ENCODE measurements around the gene ECEL1. TPM values are rescaled to one million over a fixed set of nuclear protein-coding genes. Genes with fewer than 3 reads are reported as not detected.

ECEL1 gene
- total RNA-seq, 2 experiments from 2014 or later, result 0.56 to 0.72 TPM

GRCh38 chr2:232482301-232483238 is 5.1 kb downstream of the ECEL1 start:
- peaks cover 5% of the 10 kb centered on the region for H3K4me1 Mint-ChIP-seq (ENCODE audit: low read depth)
- intact Hi-C loops (cut with micrococcal nuclease), result no loop called here
- H3K27me3 Mint-ChIP-seq, result peaks cover 20% of the 10 kb centered on the region
- ChIA-PET POLR2A (no interaction called here), CTCF (interaction anchor here (1.1 kb wide), 1 partner anchor 41 kb away, joined by 3 read pairs; no protein-coding TSS in a partner anchor)
- ATAC-seq, result no peak
- H3K36me3 Mint-ChIP-seq (ENCODE audit: low read depth), result no peaks in the 10 kb centered on the region
- no peak overlapping the region for H3K4me3 Mint-ChIP-seq
- no peak for DNase-seq
- H3K27ac Mint-ChIP-seq, result no peak overlapping the region
- TF ChIP-seq, protein P1, sequence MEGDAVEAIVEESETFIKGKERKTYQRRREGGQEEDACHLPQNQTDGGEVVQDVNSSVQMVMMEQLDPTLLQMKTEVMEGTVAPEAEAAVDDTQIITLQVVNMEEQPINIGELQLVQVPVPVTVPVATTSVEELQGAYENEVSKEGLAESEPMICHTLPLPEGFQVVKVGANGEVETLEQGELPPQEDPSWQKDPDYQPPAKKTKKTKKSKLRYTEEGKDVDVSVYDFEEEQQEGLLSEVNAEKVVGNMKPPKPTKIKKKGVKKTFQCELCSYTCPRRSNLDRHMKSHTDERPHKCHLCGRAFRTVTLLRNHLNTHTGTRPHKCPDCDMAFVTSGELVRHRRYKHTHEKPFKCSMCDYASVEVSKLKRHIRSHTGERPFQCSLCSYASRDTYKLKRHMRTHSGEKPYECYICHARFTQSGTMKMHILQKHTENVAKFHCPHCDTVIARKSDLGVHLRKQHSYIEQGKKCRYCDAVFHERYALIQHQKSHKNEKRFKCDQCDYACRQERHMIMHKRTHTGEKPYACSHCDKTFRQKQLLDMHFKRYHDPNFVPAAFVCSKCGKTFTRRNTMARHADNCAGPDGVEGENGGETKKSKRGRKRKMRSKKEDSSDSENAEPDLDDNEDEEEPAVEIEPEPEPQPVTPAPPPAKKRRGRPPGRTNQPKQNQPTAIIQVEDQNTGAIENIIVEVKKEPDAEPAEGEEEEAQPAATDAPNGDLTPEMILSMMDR (IDR thresholded peaks at IDR 0.05), result no peak
- H3K9me3 Mint-ChIP-seq, result no peaks in the 10 kb centered on the region

DNA sequence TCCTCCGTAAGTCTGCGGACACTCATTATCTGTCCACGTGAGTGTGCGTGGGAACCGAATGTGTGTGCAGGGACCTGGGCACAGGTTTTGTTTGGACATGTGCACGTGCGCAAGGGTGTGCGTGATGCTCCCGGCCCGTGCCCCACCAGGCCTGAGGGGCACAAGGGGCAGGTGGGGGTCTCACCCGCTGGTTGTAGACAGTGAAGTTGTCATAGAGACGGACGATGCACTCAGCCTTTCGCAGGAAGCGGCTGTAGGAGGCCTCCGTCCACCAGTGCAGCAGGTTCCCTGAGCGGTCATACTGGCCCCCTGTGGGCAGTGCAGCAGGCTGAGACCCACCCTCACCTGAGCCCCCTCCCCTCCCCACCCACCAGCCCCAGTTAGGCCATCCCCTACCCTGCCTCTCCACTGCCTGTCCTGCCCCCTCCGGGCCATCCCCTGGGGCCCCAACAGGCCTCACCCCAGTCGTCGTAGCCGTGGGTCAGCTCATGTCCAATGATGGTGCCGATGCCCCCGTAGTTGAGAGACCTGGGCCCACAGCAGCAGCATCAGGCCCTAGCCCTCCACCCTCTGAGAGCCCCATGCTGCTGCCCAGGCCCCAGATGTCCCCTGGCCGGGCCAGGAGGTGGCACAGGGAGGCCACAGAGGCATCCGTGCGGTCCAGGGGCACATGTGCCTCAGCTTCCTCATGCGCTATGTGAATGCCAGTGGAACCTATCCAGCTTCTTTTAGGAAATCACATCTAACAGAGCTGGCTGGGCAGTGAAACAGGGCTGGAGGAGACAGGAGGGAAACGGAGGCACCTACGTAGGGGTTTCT is 6.1 kb downstream of the ECEL1 start:
- peaks cover 17% of the 10 kb centered on the region for H3K27me3 Mint-ChIP-seq
- DNase-seq (no peak), ATAC-seq (no peak)
- TF ChIP-seq, protein P1 (IDR thresholded peaks at IDR 0.05), result no peak
- H3K4me3 Mint-ChIP-seq, result no peak overlapping the region
- POLR2A ChIA-PET, result no interaction called here
- intact Hi-C loops (cut with micrococcal nuclease), result no loop called here
- H3K9me3 Mint-ChIP-seq, result no peaks in the 10 kb centered on the region
- H3K36me3 Mint-ChIP-seq (ENCODE audit: low read depth), result no peaks in the 10 kb centered on the region
- CTCF ChIA-PET, result interaction anchor here (1.1 kb wide), 1 partner anchor 42 kb away, joined by 3 read pairs; no protein-coding TSS in a partner anchor
- H3K4me1 Mint-ChIP-seq (ENCODE audit: low read depth), result peaks cover 5% of the 10 kb centered on the region
- no peak overlapping the region for H3K27ac Mint-ChIP-seq

GRCh38 chr2:232480201-232481190 is 7.1 kb downstream of the ECEL1 start:
- DNase-seq, result no peak
- no peak for ATAC-seq
- intact Hi-C loops (cut with micrococcal nuclease), result no loop called here
- Mint-ChIP-seq H3K36me3 (ENCODE audit: low read depth) (no peaks in the 10 kb centered on the region), H3K9me3 (no peaks in the 10 kb centered on the region), H3K27ac (no peak overlapping the region), H3K4me1 (ENCODE audit: low read depth) (peaks cover 5% of the 10 kb centered on the region), H3K27me3 (peaks cover 17% of the 10 kb centered on the region), H3K4me3 (no peak overlapping the region)
- ChIA-PET POLR2A (no interaction called here), CTCF (interaction anchor here (1.6 kb wide), 1 partner anchor 33 kb away, joined by 4 read pairs; no protein-coding TSS in a partner anchor)
- TF ChIP-seq, protein P1 (IDR thresholded peaks at IDR 0.05), result no peak

GRCh38 chr2:232479341-232480200 is 8.1 kb downstream of the ECEL1 start:
- POLR2A ChIA-PET, result no interaction called here
- no peak overlapping the region for H3K4me3 Mint-ChIP-seq
- no peaks in the 10 kb centered on the region for H3K4me1 Mint-ChIP-seq (ENCODE audit: low read depth)
- no peak for ATAC-seq
- no peak overlapping the region for H3K27ac Mint-ChIP-seq
- DNase-seq, result no peak
- H3K9me3 Mint-ChIP-seq, result no peaks in the 10 kb centered on the region
- H3K27me3 Mint-ChIP-seq, result peaks cover 9% of the 10 kb centered on the region
- TF ChIP-seq, protein P1 (IDR thresholded peaks at IDR 0.05), result no peak
- no peaks in the 10 kb centered on the region for H3K36me3 Mint-ChIP-seq (ENCODE audit: low read depth)
- CTCF ChIA-PET, result interaction anchor here (1.6 kb wide), 1 partner anchor 32 kb away, joined by 4 read pairs; no protein-coding TSS in a partner anchor
- intact Hi-C loops (cut with micrococcal nuclease), result no loop called here
